K562 (cell line): ENCODE data around the gene EME2. TPM values are rescaled to one million over a fixed set of nuclear protein-coding genes. Genes with fewer than 3 reads are reported as not detected.

Experiments
- CHD7 ChIP-seq: fragments of 200-600 bp; sonication (generic); IDR thresholded peaks from one replicate; pipeline ENCODE4 v1.6.1; 2012; ENCODE audit warnings: mild to moderate bottlenecking, low read depth, low read length, inconsistent platforms
- PHF20 ChIP-seq: fragments of 450-650 bp; IDR thresholded peaks from 2 replicates; pipeline ENCODE4 v1.6.1; 2018; ENCODE audit not compliant: partially characterized antibody
- TBL1XR1 ChIP-seq, 2 experiments: IDR thresholded peaks; 2 replicates each; pipeline ENCODE4 v1.6.1; 2012; ENCODE audit warnings: improper control_type of control experiment in 2 of 2, low read length in 2 of 2, mild to moderate bottlenecking in 1 of 2
- polyA plus RNA-seq, 8 experiments: library from polyadenylated mRNA; depleted of rRNA in 4 of 8; stranded (reverse) in 5 of 8; unstranded in 3 of 8; fragments of >200 nt; fragmentation: Nextera tagmentation in 2 of 8; fragmentation: Illumina TruSeq in 1 of 8; extraction: Ambion mirVana in 2 of 8; extraction: Trizol in 1 of 8; gene quantifications; 2 replicates each; pipeline versions ENCODE4 v1.2.1 to v1.2.3, GENCODE V29; 2011 to 2014; ENCODE audit warnings: inconsistent platforms in 1 of 8, missing spikeins in 1 of 8
- total RNA-seq, 7 experiments: library from RNA; depleted of rRNA in 6 of 7; stranded (reverse); fragments of >200 nt in 6 of 7; fragmentation: Illumina TruSeq in 2 of 7; extraction: Trizol in 2 of 7; gene quantifications; 2 replicates each; pipeline versions ENCODE4 v1.2.1 to v1.2.3, GENCODE V29; 2011 to 2021; ENCODE audit warnings: low replicate concordance in 1 of 7

EME2 gene
- total and polyA plus RNA-seq, 9 of the 15 experiments (the other 6 are each of a cell fraction or from before 2014, with no cell fraction given), result 0.35 to 19.9 (median 3.5) TPM

DNA sequence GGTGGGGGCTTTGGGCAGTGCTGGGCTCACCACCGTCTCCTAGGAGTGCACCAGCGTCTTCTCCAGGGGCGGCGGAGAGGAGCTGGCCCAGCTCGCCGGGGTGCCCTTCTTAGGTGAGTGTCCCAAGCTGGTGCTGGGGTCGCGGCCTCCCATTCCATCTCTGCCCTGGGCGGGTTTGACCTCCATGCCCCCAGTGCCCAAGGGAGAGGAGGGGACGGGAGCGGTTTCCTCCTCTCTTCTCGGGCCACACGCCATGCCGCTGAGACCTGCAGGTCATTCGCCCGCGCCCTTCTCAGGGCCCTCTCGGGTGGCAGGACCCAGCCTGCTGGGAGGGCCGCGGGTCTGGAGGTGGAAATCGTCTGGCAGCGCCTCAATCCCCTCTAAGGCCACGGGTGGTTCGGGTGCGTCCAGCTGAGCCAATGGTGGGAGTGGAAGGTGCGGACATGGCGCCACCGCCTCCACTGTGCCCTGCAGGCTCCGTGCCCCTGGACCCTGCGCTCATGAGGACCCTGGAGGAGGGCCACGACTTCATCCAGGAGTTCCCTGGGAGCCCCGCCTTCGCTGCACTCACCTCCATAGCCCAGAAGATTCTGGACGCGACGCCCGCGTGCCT is 15.6 kb downstream of the EME2 start (continued):
- no peak for TF ChIP-seq CHD7
- TF ChIP-seq PHF20, result no peak
- no peak for TF ChIP-seq TBL1XR1 (IDR thresholded peaks at IDR 0.05; ENCODE audit: low read length in 2 of 2)
